ENCODE results near the gene CYB5B.

CYB5B gene

DNA sequence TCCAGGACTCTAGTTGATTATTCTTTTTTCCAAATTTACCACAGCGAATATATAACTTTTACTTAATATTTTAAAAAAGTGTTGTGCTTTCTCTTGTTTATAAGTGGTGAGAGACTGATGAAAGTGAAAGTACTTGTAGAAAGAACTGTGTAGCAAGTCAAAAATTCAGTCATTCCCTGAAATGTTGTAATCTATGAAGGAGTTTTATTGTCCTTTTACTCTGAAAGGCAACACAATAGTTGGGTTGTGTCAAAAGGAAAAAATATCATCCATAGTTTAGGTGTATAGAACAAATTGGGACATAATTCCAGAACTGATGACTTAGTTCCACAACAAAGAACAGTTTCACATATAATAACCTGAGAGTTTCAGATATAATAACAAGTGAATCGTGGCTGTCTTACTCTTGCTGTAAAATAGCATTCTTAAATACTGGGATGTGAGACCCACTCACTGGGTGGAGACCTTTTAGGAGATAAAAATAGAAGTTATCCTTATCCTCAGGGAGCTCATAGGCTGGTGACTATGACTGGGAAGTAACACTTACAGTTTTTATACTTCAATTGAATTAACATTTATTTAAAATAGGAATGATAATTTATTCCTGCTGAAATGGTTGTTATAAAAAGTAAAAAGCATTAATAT, 20.6 kb downstream of the CYB5B start:
- DNase-seq (ENCODE audit: low read depth in 2 of 2), result no peak

DNA sequence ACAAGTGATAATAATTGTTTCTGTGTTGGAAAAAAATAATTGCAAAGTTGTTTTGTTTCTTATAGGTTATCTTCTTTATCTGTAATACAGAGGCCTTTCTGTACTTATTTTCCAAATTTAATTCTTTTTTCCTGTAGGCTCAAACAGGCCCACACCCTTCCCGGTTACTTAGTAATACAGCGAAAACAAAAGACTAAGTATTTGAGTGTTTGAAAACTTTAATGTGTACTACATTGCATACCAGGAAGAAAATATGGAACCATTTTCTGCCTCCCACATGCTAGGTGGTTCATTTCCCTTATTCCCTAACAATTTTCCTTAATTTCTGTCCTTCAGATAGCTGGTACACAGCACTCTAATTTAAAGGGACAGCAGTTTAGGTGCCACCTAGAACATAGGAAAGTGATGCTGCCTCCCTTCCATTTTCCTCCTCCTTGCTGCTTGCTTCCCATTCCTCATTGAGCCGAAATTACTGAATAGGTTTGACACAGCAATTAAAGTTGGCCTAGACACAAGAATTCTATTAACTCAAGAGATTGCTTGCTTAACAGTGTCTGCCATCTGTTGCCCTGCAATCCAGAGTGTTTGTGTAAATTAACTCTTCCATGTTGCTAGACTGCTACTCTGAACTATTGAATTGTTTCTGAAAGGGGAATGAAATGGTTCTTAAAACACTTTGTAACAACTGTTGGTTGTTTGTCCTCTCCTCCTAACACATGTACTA, 24.2 kb downstream of the CYB5B start:
- no peak for DNase-seq (ENCODE audit: low read depth in 2 of 2)

DNA sequence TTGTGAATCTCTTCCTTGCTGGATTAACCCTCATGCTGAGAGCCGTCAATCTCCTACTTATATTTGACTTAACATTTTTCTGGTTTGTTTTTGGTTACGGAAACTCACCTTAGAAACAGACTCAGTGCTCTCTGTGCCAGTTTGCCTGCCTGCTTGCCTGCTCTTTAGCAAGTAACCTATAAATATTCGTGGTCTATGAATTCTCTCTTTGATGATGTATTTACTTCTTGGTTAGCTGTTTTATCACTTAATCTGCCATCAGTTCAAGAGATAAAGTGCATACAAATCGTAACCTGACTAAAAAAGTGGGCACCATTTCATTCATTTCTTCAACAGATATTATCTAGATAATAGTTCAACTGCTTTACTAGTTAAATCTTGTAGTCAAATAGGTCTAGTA, 26.7 kb downstream of the CYB5B start:
- DNase-seq (ENCODE audit: low read depth in 2 of 2), result no peak

DNA sequence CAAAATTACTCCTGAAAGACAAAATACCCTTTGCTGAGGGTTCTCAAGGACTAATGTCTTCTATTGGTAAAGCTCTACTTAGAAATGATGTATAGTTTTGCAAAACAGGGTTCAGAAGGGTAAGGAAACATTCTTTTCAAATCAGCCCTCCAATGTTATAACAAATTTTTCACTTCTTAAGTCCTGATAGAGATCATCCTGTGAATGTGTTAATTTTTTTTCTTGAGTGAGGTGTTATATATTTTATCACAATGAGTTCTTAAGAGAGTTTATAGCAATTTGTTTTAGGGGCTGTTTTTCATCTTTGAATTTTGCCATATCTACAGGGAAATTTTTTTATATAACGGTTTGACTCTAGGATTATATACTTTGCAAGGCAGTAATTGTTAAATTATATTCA, 29.5 kb downstream of the CYB5B start:
- DNase-seq (ENCODE audit: low read depth in 2 of 2), result no peak

DNA sequence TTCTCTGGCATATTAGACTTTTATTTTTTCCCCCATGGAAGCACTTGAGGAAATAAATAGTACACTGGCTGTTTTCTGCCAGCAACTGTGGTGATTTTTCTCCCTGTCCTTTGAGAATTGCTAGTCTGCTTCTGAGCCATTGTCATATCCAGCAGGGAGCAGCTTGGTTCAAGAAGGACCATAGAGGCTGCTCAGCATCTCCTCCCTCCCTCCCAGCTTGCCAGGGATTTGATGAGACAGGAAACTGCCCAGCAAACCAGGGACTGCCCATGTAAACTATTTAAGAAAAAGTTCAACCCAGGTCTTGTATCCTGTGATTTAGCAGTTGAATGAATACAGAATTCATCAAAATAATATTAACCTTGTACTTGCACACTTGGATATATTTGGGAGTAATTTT, 39.5 kb downstream of the CYB5B start:
- DNase-seq (ENCODE audit: low read depth in 2 of 2), result no peak

DNA sequence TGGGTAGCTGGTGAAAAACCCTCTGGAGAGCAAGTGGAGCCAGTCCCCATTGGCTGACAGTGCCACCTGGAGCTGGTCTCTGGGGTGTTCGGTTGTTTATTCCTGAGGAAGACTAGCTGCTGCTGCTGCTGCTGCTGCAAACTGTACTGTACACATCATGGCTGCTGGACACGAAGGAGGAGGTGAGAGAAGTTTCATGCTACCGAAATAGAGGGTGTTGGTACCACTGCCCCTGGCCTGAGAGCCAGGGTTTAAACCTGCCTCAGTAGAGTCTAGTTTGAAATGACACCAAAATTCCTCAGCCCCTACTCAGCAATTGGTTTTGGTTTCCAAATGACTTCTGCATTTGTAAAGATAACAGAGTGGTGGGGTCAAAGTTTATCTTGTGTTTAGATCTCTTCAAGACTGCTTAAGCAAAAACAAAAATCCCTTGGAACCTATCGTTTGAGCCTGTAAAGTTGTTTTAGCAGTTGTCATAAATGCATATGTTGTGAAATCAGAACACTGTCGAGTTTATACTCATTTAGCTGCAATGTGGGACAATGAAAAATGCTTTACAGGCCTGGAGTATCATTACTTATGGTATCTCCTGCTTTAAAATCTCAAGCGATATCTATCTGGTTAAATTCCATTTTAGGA, 40.8 kb downstream of the CYB5B start:
- no peak for DNase-seq (ENCODE audit: low read depth in 2 of 2)

DNA sequence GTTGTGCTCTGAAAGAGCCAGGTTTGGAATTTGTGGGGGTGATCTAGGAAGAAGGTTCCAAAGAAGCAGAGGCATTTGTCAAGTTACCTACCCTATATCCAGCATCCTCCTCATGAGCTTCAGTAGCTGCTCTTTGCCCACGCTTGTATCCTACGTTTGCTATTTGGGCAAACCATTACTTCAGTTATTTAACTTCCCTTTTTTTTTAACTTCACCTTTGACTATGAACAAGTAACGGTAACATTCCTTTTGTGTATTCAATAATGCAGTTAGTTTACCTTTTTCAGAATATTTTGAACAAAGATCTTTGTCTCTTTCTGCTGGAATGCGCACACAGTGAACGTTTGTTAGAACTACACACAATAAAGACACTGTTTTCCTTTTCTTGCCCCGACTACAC, 41.5 kb downstream of the CYB5B start:
- DNase-seq (ENCODE audit: low read depth in 2 of 2), result no peak

DNA sequence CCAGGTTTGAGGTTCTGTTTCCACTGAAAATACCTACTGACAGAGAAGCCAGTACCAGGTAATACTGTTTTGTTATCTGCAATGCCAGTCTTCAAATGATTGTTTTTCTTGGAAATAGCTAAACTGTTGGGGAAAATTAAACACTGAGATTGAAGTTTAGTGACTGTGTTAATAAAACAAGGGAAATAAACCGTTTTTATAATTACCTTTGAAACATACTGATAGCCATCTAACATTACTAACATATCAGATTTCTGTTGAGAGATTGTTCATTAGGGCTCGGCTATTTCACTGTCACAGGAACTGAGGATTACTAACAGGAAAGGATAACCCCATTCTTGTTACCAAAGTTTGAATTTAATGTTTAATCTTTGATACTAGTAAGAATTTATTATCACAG, 42.1 kb downstream of the CYB5B start:
- DNase-seq (ENCODE audit: low read depth in 2 of 2), result no peak

DNA sequence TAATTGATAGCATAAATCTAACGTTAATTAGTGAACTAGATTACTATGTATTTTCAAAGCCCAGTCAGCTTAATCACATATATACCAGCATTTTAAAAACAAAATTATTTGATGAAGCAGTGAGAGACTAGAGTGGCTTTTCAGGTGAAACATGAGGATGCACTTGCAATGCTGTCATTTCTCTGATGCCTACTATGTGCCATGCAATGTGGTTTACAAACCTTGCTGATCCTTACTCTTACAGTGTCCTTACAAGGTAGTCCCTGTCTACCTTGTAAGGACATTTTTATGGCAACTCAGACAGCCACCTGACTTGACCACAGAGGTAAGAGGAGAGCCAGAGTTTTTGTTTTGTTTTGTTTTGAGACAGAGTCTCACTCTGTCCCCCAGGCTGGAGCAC, 42.7 kb downstream of the CYB5B start:
- no peak for DNase-seq (ENCODE audit: low read depth in 2 of 2)

DNA sequence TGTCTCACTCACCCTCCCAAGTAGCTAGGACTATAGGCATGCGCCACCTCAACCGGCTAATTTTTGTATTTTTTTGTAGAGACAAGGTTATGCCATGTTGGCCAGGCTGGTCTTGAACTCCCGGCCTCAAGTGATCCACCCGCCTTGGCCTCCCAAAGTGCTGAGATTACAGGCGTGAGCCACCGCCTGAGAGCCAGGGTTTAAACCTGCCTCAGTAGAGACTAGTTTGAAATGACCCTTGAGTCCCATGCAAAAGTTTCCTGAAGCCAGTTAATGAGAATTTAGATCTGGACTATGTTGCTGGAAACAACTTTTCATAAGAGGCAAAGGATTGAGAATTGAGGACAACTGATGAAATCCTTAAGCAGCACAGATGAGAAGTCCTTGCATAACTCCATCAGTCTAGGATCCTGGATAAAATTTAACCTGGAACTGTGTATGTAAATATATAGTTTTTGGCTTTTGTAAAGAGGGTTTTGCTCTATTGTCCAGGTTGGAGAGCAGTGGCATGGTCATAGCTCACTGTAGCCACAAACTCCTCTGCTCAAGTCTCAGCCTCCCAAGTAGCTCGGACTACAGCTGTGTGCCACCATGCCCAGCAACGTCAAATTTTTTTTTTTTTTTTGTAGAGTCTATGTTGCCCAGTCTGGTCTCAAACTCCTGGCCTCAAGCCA, 43.2 kb downstream of the CYB5B start:
- DNase-seq (ENCODE audit: low read depth in 2 of 2), result no peak

DNA sequence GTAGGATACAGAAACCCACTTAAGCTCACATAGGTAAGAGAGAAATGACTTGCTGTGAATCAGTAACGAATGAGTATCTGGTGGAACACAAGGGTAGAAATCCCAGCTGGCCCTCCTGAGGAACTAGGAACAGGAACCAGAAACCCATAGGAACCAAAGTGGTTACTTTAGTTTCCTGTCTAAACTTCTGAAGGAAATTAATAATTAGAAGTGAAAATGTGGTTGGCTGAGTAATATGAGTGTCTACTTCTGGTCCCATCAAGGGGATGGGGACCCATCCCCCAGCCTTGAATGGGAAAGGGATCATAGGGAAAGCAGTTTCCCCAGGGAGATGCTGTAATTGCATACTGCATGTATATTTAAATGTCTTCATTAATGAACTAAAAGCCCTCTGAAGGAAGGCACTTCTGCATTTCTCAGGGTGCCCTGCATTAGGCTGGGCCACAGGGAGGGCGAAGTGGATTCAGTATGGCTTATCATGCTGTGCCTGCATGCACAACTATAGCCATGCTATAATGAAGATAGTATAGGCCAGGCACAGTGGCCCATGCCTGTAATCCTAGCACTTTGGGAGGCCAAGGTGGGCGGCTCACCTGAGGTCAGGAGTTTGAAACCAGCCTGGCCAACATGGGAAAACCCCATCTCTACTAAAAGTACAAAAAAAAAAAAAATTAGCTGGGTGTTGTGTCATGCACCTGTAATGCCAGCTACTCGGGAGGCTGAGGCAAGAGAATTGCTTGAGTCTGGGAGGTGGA, 45.6 kb downstream of the CYB5B start:
- DNase-seq (ENCODE audit: low read depth in 2 of 2), result no peak

DNA sequence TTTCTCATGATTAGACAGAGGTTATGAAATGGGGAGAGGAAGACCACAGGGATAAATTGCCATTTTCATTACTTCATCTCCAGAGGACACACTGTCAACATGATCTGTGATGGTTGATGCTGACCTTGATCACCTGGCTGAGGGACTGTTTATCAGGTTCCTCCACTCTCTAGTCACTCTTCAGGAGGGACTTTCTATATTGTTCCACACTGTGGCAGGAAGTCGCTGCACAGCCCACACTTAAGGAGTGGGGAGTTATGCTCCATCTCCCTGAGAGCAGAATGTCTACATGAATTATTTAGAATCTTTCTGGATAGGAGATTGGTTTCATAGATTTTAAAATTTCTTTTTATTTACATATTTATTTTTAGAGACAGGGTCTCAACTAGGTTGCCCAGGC, 46.7 kb downstream of the CYB5B start:
- DNase-seq (ENCODE audit: low read depth in 2 of 2), result no peak

DNA sequence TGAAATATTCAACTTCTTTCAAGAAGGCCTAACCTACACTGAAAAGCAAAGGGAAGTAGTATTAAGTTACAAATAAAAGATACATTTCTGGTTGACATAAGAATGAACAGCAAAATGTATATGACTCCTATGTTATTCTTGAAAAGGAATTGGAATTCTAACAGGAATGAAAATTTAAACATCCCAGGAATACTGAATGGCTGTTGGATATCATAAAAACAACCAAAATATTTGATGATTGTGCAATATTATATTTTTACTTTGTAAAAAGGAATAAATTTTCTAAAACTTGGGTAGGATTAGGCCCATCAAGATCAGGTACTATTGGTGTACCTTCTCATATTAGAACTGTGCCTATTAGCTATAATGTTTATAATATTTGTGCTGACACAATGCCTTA, 50.0 kb downstream of the CYB5B start:
- no peak for DNase-seq (ENCODE audit: low read depth in 2 of 2)

DNA sequence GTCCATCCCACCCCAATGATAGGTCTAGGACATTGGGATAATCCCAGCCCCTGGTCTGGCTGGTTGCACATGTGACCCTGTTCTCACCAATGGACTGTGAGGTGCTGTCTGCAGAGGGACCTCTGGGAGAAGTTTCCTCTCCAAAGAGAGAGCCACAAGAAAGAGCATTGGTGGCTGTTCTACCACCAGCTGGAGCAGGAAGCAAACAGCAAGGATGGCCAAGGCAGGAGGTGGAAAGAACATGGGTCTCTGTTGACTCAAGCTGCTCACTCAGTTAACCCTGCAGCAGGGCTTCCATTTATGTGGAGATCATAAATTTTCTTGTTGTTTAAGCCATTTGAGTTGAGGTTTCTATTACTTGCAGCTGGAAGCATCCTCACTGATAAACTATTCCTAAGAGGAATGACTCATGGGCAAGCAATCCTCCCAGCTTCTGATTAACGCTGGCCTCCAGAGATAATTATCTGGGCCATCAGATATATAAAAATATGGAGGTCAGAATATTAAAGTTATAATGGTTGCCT, 52.6 kb downstream of the CYB5B start:
- DNase-seq (ENCODE audit: low read depth in 2 of 2), result no peak

DNA sequence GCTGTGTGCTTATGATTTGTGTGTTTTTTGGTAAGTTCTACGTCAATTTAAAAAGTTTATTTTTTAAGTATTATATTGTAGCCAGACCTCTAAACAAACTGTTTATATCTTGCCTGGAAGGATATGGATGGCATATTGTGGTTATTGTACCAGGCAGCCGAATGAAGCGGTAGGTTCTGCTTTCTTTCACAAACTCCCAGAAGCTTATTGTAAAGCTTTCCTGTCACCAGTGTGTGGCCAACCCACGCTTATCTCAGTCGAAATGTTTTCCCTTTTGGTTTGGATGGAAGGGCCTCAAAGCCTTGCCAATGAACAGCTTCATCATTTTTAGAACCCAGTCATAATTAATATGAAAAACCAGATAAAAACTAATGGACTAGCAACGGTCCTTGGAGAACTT, 53.1 kb downstream of the CYB5B start:
- DNase-seq (ENCODE audit: low read depth in 2 of 2), result no peak

DNA sequence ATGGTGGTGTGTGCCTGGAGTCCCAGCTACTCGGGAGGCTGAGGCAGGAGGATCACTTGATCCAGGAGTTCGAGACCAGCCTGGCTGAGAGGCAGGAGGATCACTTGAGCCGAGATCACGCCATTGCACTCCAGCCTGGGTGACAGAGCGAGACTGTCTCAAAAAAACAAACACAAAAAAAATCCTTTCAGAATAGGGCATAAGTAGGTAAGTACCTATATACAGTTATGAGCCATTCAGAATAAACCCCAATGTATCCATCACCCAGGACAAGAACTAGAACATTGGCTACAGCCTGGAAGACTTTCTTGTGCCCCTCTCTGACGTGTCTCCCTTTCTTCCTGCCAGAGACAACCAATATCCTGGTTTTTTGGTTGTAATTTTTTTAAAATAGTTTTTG, 54.3 kb downstream of the CYB5B start:
- no peak for DNase-seq (ENCODE audit: low read depth in 2 of 2)

DNA sequence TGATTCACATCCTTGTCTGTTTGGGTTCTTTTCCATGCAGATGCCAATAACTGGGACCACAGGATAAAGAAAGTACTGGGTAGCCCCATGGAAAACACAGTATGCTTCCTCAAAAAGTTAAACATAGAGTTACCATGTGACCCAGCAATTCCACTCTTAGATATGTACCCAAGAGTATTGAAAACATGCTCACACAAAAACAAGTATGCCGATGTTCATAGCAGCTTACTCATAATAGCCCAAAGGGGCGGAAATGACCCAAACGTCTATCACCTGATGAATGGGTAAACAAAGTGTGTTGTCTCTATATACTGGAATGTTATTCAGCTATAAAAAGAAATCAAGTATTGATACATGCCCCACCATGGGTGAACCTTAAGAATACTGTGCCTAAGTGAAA, 55.4 kb downstream of the CYB5B start:
- no peak for DNase-seq (ENCODE audit: low read depth in 2 of 2)

DNA sequence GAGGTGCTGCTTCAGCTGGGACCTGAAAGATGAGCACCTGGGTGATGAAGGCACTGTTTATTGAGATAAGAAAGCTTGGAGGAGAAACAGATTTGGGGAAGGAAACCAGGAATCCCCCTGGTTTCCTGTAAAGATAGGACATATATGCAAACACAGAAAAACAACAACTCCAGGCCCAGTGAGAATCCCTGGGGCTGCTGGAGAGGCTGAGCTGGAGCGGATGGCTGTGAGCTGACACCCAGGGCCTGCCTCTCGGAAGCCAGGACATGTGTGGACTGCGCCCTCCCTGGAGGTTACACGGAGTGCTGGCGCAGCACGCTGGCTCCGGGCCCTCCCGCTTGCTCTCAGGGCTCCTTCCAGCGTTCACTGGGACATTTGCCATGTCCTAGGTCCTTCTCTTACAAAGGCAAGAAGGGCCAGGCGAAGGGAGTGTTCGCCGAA, 57.5 kb downstream of the CYB5B start:
- DNase-seq (ENCODE audit: low read depth in 2 of 2), result no peak

DNA sequence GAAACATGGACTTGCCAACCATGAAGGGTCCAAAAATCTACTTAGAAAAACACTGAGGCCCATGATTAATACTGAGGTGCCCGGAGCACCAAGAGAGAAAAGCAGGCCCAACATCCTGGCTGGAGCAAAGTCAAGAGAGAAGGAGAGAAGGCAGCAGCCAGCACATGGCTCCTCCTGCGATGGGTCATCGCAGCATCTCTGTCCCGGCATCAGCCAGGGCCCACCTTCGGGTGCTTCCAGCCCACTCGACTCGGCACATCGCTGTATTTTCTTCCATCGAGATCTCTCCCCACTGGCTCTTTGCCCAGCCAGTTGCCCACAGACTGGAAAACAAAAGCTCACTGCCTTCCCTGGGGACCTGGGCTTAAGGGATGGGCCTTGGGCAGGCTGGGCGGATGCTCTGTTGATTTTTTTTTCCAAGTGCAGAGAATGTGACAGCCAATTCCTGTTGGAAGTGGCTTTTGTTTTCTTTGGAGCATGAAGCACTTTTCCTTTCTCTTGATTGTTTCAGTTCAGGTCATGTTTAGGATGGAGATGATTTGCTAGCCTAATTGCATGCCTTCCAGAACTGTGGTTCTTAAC, 58.1 kb downstream of the CYB5B start:
- DNase-seq (ENCODE audit: low read depth in 2 of 2), result no peak

DNA sequence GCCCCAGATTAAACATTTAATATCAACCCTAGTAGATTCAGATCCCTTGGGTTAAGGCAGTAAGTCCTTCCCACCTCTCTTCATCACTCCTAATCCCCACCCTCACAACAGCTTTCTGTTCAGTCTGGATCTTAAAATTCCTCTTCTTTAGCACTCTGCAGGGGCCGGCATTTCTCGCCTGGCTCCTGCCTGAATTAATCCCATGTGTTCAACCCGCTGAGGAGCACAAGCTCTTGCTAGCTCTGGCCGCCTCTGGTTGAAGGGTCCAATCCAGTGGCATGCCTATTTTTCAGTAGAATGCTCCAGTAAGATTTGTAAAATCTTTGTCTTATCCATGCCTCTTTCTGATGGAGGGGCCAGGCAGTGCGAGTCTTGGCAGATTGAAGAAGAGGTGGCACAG, 59.2 kb downstream of the CYB5B start:
- no peak for DNase-seq (ENCODE audit: low read depth in 2 of 2)

DNA sequence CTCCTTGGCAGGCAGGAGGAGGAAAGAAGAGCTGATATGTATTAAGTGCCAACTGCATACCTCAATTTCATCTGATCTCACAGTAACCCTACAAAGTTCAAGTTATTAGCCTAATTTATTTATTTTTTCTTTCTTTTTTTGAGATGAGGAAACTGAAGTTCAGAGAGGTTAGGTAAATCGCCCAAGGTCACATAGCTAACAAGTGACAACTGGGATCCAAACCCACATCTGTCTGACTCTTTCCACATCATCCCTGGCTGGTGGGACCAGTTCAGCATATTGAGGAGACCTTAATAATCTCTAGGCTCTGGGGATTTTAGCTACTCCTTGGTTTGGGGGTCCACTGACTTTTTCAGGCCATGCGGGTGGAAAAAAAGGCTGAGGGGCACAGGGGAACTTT, 60.9 kb downstream of the CYB5B start:
- no peak for DNase-seq (ENCODE audit: low read depth in 2 of 2)

Data from stimulated activated CD8-positive, alpha-beta memory T cell treated with anti-CD3 and anti-CD28 coated beads, Interleukin-7, amount 100 ng/mL, for 4 hours (primary cell).